Astrocyte of the hippocampus (primary cell): ENCODE measurements around the gene DELE1.
"Not testable (repeated sequence)": the region's sequence is repeated elsewhere in the genome, so short reads cannot be mapped to it uniquely, and the experiment has no call there.

Experiments used
- DNase-seq: peaks from one replicate; pipeline ENCODE4 v3.0.0; 2011; ENCODE audit warnings: low read depth, low spot score

DELE1 gene

DNA sequence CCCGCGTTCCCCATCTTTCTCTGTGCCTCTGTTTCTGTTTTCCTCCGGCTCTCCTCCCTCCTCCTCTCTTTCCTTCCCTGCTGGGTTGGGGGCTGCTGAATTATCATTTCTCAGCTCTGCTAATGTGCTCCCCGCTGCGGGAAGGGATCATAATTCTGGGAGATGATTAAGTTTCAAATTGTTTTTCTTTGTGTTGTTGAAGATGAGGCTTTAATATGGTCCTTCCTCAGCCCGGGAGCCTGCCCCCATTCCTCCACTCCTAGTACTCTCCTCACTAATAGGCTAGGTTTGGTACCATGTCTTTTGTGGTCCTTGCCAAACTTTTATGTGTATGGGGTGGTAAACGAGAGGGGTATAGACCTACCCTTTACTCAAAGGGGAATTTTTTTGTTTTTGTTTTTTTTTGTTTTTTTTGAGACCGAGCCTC is 39.8 kb upstream of the DELE1 start:
- DNase-seq, result no peak

DNA sequence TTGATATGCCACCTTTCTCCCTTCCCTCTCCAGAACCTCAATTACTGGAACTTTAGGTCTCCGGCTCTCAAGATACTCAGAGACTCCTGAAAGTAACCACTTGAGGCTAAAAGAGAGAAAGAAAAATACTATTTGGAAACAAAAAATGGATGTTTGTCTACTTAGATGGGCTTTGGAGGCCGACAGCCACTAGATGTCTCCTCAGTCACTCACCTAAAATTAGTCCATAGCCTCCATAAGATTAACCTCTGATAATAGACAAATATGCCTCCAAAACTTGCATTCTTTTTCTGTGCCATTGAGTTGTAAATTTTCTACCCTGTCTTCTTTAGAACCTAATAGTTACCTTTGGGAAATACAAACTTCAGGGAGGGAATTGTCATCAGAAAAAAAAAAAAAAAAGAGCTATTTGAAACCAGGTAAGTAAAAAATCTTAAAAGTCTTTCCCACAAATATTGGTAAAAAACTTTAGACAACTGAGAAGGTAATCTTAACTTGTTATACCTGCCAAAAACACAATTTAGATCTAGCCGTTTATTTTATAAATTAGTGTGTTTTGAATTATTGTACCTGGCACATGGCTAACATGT is 34.3 kb upstream of the DELE1 start:
- no peak for DNase-seq

DNA sequence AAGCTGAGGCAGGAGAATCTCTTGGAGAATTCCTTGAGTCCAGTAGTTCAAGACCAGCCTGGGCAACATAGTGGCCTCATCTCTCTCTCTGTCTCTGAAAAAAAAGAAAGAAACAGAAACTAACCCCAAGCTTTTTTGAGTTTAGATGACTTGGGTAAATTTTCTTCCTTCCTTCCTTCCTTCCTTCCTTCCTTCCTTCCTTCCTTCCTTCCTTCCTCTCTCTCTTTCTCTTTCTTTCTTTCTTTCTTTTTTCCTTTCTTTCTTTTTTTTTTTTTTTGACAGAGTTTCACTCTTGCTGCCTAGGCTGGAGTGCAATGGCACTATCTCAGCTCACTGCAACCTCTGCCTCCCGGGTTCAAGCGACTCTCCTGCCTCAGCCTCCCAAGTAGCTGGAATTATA is 33.2 kb upstream of the DELE1 start:
- DNase-seq, result not testable (repeated sequence)

DNA sequence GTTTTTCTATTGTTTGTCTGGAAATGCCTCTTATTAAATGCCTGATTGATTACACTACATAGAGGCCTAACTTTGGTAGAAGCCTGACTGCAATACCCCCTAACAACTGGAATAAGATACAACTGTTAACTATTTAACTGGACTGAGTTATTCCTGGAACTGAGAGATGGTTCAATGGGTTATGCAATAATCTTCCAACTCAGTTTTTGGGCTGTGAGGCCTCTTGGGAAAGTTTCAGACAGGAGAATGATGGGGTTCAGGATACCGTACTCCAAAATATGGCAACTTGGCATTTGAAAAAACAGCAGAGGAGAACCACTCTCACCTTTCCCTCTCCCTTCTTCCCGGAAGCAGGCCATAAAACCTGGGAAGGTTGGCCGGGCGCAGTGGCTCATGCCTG is 26.2 kb upstream of the DELE1 start:
- DNase-seq, result no peak

DNA sequence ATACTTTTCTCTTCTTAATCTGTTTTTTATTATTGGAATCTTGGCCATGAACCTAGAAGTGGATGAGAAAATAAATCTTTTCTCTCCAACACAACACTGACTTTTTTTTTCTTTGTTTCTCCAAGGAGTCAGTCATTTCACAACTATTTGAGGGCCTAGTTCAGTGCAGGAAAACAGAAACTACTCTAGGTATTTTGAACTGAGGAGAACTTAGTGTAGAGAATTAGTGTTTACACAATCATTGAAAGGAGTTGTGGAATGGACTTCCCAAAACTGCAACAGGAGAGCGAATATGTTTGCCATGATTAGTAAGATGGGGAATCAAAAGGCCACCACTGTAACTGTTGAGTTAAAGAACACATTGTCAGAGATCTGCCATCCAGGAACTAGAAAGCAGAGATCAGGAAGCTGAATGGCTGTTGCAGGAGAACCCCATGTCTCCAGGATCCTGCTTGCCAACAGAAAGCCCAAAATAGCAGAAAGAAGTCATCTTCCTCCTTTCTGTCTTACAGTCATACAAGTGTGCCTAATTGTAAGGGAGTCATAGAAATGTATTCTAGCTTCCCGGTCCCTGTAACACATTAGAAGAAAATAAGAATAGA is 25.1 kb upstream of the DELE1 start:
- no peak for DNase-seq

DNA sequence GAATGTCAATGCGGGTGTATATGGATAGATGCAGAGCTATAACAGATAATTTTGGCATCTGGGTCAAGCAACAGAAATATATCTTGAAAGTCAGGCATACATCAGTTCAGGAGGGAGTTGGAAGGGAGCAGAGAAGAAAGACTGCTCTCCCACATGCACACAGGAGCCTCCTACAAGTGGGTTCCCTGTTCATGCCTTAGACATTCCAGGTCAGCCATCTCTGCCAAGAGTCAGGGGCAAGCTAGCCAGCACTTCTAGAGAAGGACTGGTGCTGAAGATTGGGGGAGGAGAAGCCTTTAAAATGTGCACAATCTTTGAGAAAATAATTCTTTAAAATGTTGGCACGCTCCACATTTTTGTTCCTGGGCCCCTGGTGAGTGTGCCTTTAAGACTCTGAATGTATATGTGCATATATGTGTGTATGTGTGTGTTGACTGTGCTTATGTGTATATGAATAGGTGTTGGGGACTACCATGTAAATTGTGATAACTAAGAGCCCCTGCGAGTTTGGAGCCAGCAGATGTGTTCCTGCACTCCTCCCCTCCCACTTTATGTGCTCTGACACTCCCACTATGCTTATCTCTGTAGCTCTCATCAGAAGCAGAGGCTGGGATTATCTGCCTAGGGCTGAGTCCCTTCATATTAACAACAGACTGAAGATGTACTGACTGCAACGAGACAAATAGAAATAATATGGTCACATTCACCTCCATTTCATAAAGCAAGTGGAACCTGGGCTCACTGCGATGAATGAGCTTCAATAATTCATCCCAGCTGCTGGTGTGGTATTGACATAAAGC is 21.5 kb upstream of the DELE1 start:
- no peak for DNase-seq

DNA sequence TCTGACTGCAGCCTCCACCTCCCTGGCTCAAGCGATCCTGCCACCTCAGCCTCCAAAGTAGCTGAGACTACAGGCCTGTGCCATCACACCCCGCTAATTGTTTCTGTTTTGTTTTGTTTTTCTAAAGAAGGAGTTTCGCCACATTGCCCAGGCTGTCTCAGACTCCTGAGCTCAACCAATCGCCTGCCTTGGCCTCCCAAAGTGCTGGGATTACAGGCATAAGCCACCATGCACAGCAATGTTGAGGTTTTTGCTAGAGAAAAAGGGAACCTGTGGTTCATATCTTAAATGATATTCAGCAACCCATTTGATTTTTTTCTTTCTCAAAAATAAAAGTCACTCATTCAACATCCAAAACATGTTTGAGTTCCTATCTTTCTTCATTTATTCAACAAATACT is 20.4 kb upstream of the DELE1 start:
- no peak for DNase-seq

DNA sequence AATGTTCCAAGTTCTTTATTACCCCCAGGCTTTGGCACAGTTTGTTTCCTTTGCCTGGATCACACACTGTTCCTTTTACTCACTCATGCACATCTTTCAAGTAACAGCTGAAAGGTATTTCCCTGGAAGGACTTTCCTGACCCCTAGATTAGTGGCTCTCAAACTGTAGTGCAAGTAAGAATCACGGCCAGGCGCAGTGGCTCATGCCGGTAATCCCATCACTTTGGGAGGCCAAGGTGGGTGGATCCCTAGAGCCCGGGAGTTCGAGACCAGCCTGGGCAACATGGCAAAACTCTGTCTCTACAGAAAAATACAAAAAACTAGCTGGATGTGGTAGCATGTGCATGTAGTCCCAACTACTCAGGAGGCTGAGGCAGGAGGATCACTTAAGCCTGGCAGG is 19.1 kb upstream of the DELE1 start:
- no peak for DNase-seq

DNA sequence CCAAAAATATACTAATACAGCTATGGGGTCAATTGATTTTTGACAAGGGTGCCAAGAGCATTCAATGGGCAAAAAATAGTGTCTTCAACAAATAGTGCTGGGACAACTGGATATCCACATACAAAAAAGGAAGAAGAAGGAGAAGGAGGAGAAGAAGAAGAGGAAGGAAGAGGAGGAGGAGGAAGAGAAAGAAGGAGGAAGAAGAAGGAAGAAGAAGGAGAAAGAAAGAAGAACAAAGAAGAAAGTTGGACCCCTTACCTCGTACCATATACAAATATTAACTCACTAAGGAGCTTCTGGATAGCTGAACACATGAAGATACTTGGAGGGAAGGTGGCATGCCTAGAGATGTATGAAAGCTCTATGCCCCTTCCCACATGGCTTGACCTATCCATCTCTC is 17.2 kb upstream of the DELE1 start:
- no peak for DNase-seq

DNA sequence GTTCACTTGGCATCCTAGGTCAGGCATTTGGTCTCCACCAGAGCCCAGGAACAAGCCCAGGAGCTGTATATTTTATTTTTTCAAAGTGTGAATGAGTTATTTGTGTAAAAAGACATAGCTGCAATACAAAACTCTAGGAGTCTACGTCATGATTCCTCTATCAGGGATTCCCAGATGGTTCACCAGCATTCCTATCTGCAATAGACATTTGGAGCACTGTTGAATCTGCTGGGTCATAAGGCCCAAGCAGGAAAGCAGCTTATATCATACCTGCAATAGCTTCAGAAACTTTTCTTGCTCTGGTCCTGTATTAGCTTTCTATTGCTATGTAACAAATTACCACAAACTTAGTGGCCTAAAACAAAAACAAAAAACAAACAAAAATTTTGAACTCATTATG is 16.7 kb upstream of the DELE1 start:
- no peak for DNase-seq

DNA sequence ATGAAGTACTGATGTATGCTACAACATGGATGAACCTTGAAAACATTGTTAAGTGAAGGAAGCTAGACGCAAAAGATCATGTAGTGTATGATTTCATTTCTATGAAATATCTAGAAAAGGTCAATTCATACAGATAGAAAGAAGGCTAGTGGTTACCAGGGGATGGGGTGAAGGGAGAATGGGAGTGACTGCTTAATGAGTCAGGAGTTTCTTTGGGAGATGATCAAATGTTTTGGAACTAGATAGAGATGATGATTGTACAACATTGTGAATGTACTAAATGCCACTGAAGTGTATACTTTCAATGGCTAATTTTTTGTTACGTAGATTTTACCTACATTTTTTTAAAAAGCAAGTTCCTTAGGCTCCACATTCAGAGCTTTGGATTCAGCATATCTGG is 14.9 kb upstream of the DELE1 start:
- no peak for DNase-seq

DNA sequence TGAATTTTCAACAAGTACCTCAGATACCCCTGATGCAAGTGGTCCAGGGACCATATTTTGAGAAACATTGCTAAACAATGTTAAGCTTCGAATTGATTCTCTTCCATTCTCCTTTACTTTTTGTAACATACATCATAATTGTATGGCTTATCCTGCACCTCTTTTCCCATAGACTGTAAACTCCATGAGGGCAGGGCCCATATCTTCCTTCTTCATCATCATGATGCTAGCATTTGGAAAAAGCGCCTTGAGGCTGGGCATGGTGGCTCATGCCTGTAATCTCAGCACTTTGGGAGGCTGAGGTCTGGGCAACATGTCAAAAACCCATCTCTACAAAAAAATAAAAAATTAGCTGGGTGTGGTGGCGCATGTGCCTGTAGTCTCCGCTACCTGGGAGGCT is 14.5 kb upstream of the DELE1 start:
- no peak for DNase-seq

DNA sequence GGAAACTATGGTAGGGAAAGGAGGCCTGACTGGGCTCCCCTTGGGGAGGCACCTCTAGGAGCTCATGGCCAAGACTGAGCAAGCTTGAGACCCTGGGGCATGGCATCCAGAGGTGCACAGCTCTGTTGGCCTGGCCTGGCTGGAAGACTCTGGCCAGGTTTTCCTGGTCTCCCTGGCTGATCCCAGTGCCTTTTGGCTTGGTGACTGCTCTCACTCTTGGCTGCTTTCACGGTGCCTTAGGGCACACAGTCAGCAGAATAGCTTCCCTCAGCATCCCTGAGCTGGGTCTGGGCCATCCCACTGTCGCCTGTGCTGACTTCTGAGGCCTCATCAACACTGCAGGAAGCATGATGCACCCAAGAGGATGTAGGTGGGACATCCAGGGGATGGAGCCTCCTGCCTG is 13.4 kb upstream of the DELE1 start:
- DNase-seq, result no peak

DNA sequence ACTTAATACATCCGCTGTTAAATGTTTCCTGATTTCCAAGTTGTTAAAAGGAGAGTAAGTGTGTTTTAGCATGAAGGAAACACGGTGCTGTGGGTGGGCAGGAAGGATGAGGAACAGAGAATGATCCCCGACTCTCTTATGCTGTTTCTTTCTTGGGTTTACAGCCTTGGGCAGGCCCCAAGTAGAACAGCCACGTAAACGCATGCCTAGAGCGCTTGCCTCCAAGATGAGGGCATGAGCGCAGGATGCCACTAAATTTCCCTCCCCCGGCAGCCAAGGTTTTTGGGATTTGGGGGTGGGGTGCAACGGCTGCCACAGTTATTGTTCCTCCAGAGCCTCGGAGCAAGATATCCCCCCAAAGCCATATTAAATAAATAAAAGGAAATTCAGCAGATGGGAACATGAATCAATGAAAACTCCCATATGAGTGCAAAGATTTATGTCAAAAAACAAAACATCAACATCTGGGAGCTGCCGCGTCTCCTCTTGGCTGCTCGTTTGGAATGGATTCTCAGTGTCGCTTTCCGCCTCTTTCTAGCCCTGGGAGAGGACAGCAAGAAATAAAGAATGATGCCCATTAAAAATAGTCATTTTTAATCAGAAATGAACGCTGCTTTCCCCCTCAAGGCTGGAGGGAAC is 10.0 kb upstream of the DELE1 start:
- DNase-seq, result no peak

DNA sequence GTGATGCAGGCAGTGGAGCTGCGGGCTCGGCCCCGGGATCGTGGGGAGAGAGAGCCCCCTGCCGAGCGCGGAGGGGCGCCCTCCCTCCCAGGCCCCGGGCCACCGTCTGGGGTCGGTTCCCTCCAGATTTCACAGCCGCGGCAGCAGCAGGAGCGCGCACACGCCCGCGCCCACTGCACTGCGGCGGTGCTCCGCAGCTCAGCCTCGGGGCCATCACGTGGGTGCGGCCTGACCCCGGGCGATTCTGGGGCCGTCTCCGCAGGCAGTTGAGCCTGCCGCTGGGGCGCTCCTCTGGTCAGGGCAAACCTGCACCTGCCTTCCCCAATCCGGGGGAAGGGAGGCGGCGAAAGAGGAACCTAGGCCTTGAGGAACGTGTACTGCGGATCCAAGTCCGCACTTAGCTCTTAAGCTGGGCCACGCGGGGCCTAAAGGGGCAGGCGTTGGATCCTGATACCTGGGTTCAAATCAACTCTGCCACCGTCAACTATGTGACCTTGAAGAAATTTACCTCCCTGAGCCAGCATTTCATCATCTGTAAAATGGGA is 9.4 kb upstream of the DELE1 start:
- peak; percentile 35 for DNase-seq

DNA sequence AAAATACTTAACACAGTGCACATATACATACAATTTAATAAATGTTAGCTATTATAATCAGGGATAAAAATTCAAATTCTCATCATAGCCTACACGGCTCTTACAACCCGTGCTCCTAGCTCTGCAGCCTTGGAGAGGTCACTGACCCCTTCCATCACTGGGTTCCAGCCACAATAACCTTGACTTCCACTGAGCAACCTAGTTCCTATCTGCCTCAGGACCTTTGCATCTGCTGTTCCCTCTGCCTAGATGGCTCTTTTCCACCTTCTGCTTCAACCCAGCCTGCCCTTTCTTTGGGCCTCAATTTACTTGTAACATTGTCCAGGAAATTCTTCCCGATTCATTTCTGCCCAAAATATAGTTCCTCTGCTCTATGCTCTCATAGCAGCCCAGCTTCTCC is 8.9 kb upstream of the DELE1 start:
- DNase-seq, result no peak

DNA sequence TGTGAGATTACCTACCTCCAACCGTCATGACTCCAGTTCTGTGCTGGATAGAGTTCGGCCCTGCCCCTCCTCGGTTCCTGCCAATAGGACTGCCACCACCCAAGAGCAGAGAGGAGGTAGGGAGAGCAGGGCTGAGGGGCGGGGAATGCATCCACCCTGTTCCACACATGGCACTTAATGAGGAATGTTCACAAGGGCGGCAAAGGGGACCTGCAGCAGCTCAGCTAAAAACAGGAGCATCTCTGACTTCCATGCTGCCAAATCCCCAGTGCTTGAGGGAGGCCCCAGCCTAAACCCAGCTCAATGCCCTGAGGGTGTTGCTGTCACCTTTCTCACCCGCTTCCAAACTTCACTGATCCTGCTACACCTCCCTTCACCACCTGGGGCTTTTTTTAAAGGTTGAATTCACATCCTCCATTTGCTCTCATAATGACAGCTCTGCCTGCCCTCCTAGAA is 7.8 kb upstream of the DELE1 start:
- no peak for DNase-seq

DNA sequence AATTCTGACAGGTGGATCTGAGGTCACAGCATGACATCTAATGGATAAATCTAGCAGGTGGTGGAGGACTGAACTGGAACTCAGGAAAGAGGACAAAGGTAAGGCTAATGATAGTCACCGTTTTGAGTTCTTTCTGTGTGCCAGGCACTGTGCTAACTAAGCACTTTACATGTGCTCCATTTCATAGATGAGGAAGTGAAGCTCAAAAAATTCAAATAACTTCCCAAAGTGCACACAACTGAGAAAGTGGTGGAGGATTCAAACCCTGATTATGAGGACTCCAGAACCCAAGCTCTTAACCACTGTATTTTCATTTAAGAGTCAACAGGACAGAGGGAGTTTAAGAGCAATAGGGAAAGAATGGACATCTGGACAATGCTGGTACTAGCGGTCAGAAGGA is 7.1 kb upstream of the DELE1 start:
- no peak for DNase-seq

DNA sequence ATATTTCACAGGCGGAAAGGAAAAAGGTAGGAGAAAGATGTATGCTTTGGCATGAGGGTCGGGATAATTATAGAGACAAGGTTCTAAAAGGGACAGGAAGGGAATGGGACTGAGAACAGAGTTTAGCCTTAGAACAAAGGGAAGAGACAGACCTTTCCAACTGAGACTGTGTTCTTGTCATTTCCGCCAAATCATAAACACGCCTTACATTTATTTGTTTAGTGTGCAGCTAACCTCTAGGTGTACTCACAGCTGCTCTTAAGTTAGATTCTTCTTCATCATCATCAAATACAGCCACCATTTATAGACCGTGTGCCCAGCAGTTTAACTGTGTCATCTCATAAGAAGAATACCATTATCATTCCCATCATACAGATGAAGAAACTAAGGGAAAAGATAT is 5.9 kb upstream of the DELE1 start:
- DNase-seq, result no peak

DNA sequence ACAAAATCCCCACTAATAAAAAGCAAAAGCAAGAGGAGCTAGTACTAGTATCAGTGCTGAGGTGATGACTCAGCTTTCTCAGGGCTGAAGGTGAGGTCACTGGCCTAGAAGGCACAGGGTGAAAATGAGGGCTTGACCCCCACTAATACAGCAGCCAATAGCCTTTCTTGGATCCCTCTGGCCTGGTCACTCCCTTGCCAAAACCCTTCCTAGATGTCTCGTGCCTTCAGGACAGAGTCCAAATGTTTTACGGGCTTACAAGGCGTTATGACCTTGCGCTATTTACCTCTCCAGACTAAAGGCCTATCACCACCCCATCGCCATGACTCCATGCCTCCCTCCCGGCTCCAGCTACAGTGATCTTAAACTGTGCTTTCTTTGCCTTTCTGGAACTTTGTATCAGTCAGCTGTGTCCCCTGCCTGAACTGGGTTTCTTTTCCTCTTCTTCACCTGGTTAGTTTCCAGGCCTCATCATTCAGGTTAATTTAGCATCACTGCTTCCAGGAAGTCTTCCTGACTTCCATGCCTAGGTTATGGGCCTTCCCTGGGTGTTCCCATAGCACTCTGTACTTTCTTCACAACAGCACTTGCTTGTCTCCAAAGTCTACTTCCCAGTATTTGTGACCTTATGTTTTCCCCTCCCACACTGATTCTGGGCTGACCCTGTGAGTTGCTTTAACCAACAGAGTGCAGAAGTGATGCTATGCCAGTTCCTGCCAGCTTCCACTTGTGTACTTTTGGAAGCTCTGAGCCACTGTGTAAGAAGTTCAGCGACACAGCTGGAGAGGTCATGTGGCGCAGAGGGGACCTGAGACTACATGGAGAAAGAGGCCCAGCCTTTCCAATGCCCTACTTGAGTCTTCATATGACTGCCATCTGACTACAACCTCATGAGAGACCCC is 4.2 kb upstream of the DELE1 start:
- DNase-seq, result no peak

DNA sequence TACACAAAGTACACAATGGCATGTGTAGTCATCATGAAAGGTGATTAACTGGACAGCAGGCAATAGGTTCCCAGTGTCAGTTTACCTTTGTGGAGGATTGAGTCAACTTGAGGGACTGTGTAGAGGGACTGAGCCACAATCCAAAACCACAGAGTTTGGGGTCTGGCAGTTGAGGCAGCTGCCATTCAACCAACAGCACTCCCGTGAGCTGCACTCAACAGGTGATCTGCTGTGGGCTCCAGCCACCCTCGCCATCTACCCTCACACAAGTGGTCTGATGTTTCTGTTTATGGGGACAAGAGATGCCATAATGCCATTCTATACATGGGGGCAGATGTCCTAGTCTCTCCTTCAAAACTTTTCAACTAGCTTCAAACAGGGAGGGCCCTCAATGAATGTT is 2.9 kb upstream of the DELE1 start:
- no peak for DNase-seq
